ENCODE results near the gene C1orf52.
"Not testable (repeated sequence)": the region's sequence is repeated elsewhere in the genome, so short reads cannot be mapped to it uniquely, and the experiment has no call there.

The C1orf52 gene

DNA sequence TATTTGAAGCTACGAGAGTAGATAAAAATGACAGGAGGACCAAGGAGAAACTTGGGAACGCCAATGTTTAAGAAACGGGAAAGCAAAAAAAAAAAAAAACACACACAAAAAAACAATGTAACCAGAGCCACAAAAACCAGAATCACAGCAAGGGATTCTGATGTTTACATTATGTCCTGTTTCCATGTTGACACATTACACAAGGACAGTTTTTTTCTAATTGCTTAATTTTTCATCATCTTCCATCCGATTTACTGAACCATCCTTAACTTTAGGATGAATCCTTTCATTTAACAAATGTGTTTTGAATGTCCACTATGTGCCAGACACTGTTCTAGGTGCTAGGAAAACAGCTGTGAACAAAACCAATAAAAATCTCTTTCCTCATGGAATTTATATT, 18.3 kb upstream of the C1orf52 start:
- no peak for DNase-seq (ENCODE audit: low read depth)

DNA sequence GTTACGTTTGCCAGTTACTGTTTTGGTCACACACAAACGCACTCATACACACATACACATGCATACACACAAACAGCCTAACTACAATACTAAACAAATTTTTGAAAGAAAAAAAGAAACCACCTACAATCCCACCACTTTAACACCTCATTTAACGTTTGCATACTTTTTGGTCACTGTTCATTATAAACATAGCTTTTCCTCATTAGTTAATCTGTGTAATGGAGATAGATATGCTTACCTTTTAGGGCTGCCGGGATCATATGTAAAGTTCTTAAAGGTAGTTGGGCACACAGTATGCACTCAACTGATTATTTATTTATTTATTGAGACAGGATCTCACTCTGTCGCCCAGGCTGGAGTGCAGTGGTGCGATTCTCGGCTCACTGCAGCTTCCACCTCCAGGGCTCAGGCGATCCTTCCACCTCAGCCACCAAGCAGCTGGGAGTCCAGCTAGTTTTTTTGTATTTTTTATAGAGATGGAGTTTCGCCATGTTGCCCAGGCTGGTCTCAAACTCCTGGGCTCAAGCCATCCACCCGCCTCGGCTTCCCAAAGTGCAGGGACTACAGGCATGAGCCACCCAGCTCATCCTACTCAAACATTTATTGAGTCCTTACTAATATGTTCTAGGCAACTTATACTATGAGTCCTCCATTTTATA, 17.6 kb upstream of the C1orf52 start:
- DNase-seq (ENCODE audit: low read depth) = no peak

DNA sequence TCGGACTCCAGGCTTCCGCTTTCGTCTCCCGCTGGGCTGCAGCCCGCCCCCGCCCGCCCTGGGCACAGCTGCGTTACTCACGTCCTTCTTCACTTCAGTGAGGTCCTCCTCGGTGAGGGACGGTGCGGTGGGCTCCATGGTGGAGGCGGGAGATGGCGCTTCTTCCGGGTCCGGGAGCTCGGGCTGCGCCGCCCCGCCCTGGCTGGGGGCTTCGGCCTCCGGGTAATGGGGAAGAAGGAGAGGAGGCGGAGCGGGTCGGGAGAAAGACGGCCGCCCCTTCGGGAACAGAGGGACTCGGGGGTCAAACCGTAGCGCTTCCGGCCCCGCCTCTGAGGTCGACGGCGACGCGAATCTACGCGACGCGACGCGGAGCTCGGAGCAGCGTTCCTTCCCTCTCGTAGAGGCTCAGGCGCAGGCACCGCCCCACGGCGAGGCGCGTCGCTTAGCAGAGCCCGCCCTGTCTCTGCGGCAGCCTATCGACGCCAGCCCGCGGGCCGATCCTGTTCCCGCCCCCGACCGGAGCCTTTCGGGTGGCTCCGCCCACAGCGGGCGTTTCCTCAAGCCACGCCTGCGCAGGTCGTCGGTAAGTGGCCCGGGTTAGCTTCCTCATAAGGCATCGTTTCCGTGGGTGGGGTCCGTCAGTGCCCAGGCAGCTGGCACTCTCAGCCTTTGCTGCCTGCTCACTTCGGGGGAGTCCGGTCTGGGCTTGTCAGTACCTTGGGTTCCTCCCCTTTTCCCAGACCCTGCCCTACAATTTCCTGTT, 16.9 kb upstream of the C1orf52 start, which contains the start of gene BCL10:
Gene BCL10 (minus strand): TSS at position 418 of the 763 bp plus-strand sequence. CDS start 280 bp downstream, at position 138.
- DNase-seq (ENCODE audit: low read depth) = peak; percentile 92

DNA sequence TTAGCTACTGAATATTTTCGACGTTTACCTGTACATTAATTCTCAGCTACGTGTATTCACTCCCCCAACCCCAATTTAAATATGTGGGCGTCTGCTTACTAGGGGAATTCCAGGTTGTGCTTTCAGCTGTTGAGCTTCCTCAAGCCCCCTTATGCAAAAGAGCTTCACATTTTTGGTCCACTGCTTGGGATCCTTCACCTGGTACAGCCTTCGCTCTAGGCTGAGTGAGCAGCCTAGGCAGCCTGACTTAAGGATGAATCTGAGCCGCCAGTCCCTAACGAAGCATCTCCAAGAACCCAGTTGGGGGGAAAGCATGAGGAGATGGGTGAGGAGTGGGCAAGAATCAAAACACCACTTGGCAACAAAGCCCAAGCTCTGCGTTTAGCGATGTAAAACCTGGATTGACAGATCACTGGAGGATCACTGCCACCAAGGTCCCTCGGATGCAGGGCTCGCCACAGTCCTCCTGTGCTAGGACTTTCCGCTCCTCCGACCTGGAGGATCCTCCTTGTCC, 16.3 kb upstream of the C1orf52 start:
- no peak for DNase-seq (ENCODE audit: low read depth)

DNA sequence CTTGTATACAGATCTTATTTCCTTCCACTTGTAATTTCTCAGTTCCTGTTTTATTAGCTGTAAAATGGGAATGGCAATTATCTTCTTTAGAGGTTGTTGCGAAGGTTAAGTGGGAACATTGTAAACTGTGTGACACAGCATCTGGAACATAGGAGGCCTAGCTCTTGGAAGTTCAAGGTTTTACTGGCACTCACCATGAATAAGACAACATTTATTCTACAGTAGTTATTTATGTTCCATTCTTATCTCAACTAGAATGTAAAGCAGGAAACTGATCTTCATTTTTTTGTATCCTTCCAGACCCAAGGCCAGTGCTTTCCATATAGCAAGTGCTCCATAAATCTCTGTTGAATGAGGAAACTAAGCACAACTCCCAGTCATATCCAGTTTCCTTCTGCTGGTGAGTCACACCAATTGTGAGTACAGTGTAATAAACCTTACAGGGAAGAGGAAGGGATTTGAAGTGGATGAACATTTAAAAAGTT, 15.5 kb upstream of the C1orf52 start:
- DNase-seq (ENCODE audit: low read depth) = no peak

DNA sequence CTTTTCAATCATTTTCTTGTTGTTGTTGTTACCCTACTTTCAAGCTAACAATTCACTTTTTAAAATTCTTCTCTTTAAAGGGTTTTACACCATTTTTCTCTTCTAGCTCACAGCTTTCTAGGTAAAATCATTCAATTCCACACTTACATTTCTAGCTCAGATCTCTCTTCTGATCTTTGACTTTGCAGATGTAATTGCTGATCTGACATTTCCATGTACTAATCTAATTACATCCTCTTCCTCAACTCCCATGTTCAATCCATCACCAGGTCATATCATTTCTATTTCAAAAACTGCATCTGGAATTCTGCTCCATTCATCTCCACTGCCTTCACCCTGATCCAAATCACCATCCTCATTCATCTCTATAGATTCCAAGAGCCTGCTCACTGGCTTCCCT, 13.9 kb upstream of the C1orf52 start:
- no peak for DNase-seq (ENCODE audit: low read depth)

DNA sequence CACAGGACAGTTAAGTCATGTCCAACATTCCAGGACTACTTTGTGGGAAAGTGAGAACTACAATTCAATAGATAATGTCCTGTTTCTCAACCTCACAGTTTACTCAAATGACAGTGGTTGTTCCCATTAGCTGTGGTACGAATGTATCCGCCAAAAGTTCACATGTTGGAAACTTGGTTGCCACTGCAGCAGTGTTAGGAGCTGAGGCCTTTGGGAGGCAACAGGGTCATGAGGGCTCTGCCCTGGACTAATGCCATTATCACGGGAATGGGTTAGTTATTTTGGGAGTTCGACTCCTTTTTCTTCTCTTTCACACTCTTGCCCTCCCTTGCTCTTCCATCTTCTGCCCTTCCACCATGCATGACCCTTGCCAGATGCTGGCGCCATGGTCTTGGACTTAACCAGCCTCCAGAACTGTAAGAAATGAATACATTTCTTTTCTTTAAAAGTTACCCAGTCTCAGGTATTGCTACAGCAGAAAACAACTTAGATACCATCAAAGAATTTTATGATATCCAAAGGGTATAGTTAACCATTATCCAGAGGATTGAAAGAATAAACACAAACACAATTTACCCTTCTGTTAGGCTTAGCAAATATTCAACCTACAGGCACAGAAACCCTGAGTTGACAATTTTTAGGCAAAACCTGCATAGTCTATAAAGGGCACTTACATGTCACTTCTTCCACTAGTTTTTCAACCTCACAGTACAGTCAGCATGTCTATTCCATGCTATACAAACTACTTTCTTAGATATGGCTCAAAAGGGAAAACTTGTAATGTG, 9.5 kb upstream of the C1orf52 start:
- no peak for DNase-seq (ENCODE audit: low read depth)

DNA sequence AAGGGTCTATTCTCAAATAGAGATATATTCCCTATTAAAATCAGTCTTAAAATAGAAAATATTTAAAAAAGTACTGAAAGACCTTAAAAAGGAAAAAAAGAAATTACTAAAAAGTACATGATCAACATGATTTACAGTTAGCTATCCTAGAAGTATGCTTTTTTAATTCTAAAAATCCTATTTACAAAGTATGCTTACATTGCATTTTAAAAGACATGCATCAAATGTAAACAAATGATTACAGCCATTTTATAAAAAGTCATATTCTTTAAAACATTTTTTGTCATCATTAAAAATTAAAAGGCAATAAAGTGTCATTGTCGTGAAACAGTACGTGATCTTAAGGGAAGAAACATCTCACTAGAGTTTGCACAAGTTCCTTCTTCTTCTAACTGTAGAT, 7.9 kb upstream of the C1orf52 start:
- no peak for DNase-seq (ENCODE audit: low read depth)

DNA sequence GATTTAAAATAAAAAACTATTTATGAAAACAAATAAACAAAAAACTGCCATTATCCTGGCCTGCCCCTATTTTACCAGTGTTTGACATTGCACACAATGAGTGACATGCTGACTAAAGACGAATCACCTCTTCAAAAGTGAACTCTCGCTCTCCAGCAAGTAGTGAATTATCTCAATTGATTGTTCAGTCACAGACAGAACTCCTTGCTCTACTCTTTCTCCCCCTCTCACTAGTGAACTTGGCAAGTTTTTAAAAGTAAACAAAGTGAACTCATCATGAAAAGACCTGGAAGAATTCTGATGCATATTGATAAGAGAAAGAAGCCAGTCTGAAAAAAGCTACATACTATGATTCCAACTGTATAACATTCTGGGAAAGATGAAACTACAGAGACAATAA, 4.7 kb upstream of the C1orf52 start:
- no peak for DNase-seq (ENCODE audit: low read depth)

DNA sequence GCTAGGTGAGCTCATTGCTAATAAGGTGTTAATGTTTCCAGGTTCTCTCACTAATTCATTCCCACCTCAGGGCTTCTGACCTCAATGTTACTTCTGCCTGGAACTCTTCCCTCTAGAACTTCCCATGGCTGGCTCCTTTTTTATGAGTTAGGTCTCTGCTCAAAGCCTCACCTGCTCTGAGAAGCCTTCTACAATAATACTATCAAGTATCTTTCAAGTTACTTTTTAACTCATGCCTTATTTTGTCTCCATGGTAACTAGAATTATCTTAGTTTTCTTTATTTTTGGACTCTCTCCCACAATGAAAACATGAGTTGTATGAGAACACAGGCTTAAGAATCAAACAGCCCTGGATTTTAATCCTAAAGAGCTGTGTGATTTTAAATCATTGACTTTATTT, 3.5 kb upstream of the C1orf52 start:
- no peak for DNase-seq (ENCODE audit: low read depth)

DNA sequence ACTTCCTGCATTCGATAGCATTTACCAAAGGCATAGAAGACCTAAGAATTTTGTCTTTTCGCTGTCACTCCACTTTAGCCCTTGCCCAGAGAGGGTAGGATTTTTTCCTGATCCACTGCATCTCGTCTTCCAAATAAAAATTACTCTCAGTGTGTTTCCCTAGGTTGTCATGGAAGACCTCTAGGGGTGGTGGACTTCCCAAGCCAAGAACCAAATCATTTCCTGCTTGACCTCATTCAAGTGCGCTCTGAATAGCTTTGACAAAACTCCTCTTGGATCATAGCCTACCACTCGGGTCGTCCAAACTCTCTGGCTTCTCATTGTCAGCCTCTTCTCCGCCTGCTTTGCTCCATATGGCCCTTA, 431 bp upstream of the C1orf52 start:
- no peak for DNase-seq (ENCODE audit: low read depth)

DNA sequence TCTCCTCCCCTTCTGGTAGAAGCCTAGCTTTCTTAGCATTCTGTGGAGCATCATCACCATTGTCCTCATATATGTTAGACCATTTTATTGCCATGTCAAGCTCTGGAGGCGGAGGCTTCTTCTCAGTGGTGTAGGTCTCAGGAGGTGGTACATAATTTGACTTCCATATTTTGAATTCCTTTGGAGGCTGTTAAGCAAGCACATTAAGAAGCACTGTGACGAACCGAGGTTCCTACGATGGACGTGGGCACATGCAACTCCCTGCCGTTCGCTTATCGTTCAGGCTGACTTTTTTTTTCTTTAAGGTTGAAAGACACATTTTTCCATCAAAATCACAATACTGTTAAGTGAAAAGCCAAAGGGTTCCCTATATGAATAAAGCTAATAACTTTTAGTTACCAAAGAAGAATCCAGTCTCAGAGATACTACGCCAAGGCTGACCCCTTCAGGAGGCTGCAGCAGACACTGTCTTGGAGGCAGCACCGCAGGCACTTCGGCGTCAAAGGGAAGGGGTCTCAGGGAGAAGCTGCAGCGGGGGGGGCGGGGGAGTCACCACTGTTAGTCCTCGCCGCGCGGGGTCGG, 835 bp downstream of the C1orf52 start:
- no peak for DNase-seq (ENCODE audit: low read depth)

DNA sequence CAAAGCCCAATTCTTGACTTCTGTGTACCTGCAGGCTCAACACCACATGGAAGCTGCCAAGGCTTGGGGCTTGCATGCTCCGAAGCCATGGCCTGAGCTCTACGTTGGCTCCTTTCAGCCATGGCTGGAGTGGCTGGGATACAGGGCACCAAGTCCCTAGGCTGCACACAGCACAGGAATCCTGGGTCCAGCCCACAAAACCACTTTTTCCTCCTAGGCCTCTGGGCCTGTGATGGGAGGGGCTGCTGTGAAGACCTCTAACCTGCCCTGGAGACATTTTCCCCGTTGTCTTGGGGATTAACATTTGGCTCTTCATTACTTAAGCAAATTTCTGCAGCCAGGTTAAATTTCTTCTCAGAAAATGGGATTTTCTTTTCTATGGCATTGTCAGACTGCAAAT, 10.4 kb downstream of the C1orf52 start:
- DNase-seq (ENCODE audit: low read depth) = not testable (repeated sequence)

DNA sequence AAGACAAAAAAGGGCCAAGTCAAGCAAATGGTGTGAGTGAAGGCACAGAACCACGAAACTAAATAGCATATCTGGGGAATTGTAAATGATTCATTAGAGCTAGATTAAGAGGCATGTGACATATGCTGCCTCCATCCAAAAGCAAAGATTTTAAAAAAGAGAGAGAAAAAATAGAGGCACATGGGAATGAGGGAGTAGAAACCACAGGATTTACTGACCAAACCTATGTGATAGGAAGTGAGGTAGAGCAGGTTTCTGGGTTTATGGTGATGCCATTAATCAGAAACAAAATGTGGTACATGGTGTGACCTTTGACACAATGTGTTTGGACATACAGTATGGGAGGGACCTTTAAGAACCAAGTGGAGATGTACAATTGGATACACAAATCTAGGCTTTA, 13.6 kb downstream of the C1orf52 start:
- no peak for DNase-seq (ENCODE audit: low read depth)

DNA sequence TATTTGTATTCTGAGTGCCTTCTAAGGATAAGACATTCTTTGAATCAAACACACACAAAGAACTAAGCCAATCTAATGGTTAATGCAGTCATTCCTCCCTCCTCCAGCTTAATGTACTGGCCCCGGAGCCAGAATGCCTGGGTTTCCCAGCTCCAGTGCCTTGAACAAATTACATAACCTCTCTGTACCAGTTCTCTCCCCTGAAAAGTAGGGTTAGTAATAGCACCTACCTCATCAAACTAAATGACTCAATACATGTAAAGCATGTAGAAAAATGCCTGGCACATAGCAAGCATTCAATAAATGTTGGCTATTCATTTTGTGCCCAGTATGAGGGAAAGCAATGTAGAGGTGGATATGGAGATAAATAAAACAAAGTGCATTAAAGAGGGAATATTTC, 14.0 kb downstream of the C1orf52 start:
- no peak for DNase-seq (ENCODE audit: low read depth)

DNA sequence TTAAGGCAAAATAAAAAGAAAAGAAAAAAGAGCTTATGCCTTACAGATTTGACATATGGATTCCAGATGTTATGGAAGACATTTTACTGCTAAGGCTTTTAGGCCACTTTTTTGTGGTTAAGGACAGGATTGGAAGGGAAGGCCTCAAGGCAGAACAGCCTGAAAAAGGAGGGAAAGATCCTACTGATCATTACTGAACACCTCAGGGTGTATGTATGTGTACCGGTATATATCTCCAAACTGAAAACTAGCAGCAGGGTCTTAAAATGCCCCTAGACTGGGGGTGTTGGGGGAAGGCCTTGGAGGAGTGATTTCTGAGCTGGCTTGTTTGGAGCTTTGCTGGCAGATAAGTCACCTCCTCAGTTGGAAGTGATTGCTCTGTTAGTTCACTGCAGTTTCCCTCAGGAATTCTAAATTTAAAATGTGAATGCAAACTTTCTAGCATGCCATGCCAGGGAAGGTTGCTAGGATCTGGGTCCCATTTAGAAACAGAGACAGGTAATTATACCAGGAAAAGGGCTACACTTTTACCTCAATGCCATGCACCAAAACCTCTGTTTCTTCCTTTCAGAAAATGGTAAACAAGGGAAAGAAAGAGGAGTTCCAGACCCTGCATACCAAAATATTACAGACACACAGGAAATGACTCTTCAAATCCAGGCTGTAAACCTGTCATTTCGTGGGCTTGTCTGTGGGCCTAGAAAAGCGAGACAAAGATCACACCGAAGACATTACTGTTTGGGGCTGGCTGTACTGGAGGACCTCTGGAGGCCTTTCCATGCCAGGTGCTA, 15.0 kb downstream of the C1orf52 start:
- DNase-seq (ENCODE audit: low read depth) = no peak

DNA sequence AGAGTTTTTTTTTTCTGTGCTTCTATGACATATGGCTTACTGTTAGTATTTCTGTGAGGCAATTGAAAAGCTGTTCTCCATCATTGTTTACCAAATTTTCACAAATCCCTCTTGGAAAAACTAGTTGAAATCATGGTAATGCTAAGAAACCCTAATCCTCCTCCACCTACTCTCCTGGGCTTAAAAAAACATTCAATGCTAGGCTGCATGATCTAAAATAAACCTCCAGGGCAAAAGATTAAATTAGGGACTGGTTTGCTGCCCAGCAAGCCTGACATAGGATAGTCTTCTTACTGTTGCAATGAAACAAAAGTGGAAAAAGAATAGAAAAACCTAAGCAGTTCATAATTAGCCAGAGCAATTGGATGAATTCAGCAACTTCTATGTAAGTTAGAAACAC, 16.1 kb downstream of the C1orf52 start:
- DNase-seq (ENCODE audit: low read depth) = no peak

DNA sequence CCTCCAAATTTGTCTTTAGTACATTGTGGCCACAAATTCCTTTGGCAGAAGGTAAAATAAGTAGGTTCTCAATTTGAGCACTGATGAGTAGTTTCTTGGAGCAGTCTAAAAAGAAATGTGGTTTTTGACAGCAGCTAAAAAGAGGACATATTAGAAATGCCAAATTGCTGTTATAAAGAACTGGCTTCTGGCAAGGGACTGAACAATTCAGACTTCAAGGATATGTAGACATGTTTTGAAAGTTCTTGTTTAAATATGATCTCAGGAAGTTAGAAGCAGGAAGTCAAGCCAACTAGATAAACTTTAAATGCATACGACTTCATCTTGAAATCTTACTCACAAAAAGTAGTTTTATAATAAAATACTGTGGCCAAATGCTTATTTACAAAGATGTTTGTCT, 18.8 kb downstream of the C1orf52 start:
- DNase-seq (ENCODE audit: low read depth) = no peak

DNA sequence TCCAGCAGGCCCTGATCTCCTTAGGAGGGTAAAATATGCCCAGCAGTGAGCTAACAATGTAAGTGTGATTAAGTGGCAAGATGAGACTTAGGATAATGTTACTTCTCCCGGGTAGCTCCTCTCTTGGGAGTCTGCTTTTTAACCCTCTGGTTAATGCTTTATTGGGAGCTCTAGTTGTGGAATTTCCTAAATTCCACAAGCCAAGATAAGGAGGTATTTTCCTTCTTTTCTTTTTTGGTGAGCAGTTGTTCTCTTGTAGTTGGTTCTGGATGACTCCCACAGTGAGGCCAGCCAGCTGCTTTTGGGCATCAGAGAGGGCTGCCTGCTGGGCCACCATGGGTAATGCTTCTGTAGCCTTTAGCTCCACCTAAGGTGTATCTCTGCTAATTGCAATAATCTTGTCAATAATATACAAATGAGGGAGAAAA, 19.3 kb downstream of the C1orf52 start:
- DNase-seq (ENCODE audit: low read depth) = no peak

DNA sequence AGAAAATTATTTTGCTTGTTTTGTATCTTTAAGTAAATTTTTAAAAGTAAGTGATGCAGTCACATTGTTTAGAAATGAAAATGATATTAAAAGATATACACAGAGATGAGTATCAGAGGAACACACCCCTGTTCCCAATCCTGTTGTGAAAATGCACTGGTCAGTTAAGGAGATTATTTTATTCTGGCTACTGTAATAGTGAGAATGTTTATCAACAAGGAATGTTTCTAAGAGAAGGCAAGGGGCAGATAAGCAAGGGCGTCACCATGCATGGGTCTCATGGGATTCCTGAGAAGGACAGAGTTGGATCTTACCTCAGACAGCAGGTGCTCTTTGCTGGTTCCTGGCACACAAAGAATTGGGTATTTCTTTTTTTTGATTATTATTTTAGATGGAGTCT, 21.8 kb downstream of the C1orf52 start:
- no peak for DNase-seq (ENCODE audit: low read depth)

DNA sequence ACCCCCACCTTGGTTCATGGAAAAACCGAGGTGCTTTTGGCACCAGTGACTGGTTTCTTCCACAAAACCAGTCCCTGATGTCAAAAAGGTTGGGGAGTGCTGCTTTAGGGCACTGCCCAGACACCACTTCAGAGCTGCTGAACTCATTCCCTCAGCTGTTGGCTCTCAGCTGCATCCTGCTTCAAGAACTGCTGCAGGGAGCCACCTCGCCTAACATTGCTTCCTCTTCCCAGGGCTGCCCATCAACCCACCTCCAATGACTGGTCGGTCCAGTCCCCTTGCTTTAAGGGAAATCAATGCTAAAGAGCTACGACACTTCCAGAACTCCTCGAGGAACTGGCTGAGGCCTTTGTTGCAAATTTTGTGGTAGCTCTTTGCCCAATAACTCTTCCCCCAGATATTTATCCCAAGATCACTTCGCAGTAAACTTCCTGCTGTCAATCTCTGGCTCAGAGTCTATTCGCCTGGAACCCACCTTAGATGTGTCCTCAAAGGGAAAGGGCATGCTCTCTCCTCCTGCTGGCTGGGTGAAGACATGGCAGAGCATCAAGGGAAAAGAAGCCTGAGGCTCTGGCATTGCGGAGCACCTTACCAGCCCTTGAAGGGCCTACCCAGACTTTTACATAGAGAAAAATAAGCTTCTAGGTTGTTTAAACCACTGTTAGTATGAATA, 29.0 kb downstream of the C1orf52 start:
- no peak for DNase-seq (ENCODE audit: low read depth)
